HG03159 (cell line): ENCODE measurements around the gene PLB1.

Experiments used
- ATAC-seq: cut with Tn5 transposase; IDR thresholded peaks from one replicate; pipeline ENCODE4 v1.9.1; 2021; ENCODE audit warnings: mild to moderate bottlenecking, moderate library complexity; ENCODE audit not compliant: unreplicated experiment

PLB1 gene

GRCh38 chr2:28496781-28497180 lies 921 bp downstream of the PLB1 start:
- ATAC-seq, result no peak

GRCh38 chr2:28497206-28497605 lies 1.3 kb downstream of the PLB1 start:
- ATAC-seq, result no peak

- no peak for ATAC-seq
Observed at GRCh38 chr2:28499282-28499681, 3.4 kb downstream of the PLB1 start.

- ATAC-seq, result no peak
Observed at GRCh38 chr2:28505361-28505760, 9.5 kb downstream of the PLB1 start.

- no peak for ATAC-seq
Observed at GRCh38 chr2:28506112-28506910, 10.5 kb downstream of the PLB1 start.

- no peak for ATAC-seq
Observed at GRCh38 chr2:28507796-28508764, 12.2 kb downstream of the PLB1 start.

- no peak for ATAC-seq
Observed at GRCh38 chr2:28509361-28509760, 13.5 kb downstream of the PLB1 start.

- ATAC-seq, result no peak
Observed at GRCh38 chr2:28510184-28510583, 14.3 kb downstream of the PLB1 start.

GRCh38 chr2:28511871-28512606 lies 16.2 kb downstream of the PLB1 start:
- no peak for ATAC-seq

GRCh38 chr2:28512607-28512965 lies 16.7 kb downstream of the PLB1 start:
- no peak for ATAC-seq

- ATAC-seq, result no peak
Observed at GRCh38 chr2:28513097-28513496, 17.2 kb downstream of the PLB1 start.

- ATAC-seq, result no peak
Observed at GRCh38 chr2:28515176-28515751, 19.4 kb downstream of the PLB1 start.

- no peak for ATAC-seq
Observed at GRCh38 chr2:28516430-28516829, 20.6 kb downstream of the PLB1 start.

GRCh38 chr2:28516950-28517349 lies 21.1 kb downstream of the PLB1 start:
- no peak for ATAC-seq

- no peak for ATAC-seq
Observed at GRCh38 chr2:28521663-28522062, 25.8 kb downstream of the PLB1 start.

- ATAC-seq, result no peak
Observed at GRCh38 chr2:28522481-28522880, 26.6 kb downstream of the PLB1 start.

GRCh38 chr2:28523902-28524301 lies 28.0 kb downstream of the PLB1 start:
- no peak for ATAC-seq

GRCh38 chr2:28525481-28525880 lies 29.6 kb downstream of the PLB1 start:
- no peak for ATAC-seq

GRCh38 chr2:28526527-28527132 lies 30.8 kb downstream of the PLB1 start:
- ATAC-seq, result no peak

GRCh38 chr2:28527196-28527595 lies 31.3 kb downstream of the PLB1 start:
- ATAC-seq, result no peak
